ENCODE data around the gene SINHCAF.

GRCh38 chr12:31315044-31315715 lies 10.8 kb downstream of the SINHCAF start:
- TF ChIP-seq, protein P1, sequence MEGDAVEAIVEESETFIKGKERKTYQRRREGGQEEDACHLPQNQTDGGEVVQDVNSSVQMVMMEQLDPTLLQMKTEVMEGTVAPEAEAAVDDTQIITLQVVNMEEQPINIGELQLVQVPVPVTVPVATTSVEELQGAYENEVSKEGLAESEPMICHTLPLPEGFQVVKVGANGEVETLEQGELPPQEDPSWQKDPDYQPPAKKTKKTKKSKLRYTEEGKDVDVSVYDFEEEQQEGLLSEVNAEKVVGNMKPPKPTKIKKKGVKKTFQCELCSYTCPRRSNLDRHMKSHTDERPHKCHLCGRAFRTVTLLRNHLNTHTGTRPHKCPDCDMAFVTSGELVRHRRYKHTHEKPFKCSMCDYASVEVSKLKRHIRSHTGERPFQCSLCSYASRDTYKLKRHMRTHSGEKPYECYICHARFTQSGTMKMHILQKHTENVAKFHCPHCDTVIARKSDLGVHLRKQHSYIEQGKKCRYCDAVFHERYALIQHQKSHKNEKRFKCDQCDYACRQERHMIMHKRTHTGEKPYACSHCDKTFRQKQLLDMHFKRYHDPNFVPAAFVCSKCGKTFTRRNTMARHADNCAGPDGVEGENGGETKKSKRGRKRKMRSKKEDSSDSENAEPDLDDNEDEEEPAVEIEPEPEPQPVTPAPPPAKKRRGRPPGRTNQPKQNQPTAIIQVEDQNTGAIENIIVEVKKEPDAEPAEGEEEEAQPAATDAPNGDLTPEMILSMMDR (IDR thresholded peaks at IDR 0.05; ENCODE audit: poor library complexity): no peak
- no peak for TF ChIP-seq EZH2phosphoT487 (IDR thresholded peaks at IDR 0.05; ENCODE audit: low read depth, severe bottlenecking, unreplicated experiment)
- no peak for TF ChIP-seq EZH2 (IDR thresholded peaks at IDR 0.05; ENCODE audit: borderline replicate concordance)
